Thoracic aorta (tissue), 2 donors: ENCODE data around the gene ZSWIM7. TPM values are rescaled to one million over a fixed set of nuclear protein-coding genes. Genes with fewer than 3 reads are reported as not detected.

Experiments used
- ATAC-seq: fragments of 150-250 bp; one replicate; pipeline ENCODE4 v1.8.0; 2017; ENCODE audit warnings: low read depth; ENCODE audit not compliant: insufficient number of reproducible peaks, low FRiP score
- DNase-seq: peaks from one replicate; pipeline ENCODE4 v3.0.0-alpha.2; 2020; ENCODE audit warnings: low spot score
- H3K27ac ChIP-seq, 2 donors: fragments of 200-600 bp; sonication (generic); 1 replicate in 1 of 2; 2 replicates in 1 of 2; pipeline ENCODE4 v1.5.1; 2016; ENCODE audit warnings: mild to moderate bottlenecking in 2 of 2, moderate library complexity in 2 of 2
- H3K27me3 ChIP-seq: fragments of 200-600 bp; sonication (generic); replicated peaks from 2 replicates; pipeline ENCODE4 v1.6.0; 2016; ENCODE audit warnings: mild to moderate bottlenecking; ENCODE audit not compliant: insufficient read depth
- H3K36me3 ChIP-seq: fragments of 200-600 bp; sonication (generic); one replicate; pipeline ENCODE4 v1.5.1; 2016
- H3K4me1 ChIP-seq, 2 donors: fragments of 200-600 bp; sonication (generic); 1 replicate in 1 of 2; 2 replicates in 1 of 2; pipeline versions ENCODE4 v1.5.1 to v1.6.0; 2016; ENCODE audit warnings: low read depth in 2 of 2, mild to moderate bottlenecking in 1 of 2; ENCODE audit not compliant: control insufficient read depth in 1 of 2
- H3K4me3 ChIP-seq: fragments of 200-600 bp; sonication (generic); 2 replicates; pipeline ENCODE4 v1.5.1; 2016; ENCODE audit warnings: mild to moderate bottlenecking
- H3K9me3 ChIP-seq: fragments of 200-600 bp; sonication (generic); 2 replicates; pipeline ENCODE4 v1.5.1; 2016
- CTCF ChIP-seq: fragments of 200-600 bp; sonication (generic); IDR thresholded peaks from one replicate; pipeline ENCODE4 v1.5.1; 2019; ENCODE audit warnings: antibody characterized with exemption
- total RNA-seq, 2 donors: library from RNA; depleted of rRNA; stranded (reverse); fragments of >200 nt; gene quantifications; one replicate each; pipeline versions ENCODE4 v1.1.0 to v1.2.3, GENCODE V29; 2016

The ZSWIM7 gene
- 10 to 100 TPM in 1 of 2 donors, 1 to 10 TPM in 1; 6.5 to 13.5 TPM for total RNA-seq

- peak; percentile 72 for DNase-seq
- Histone ChIP-seq H3K4me3 (peak within 1 kb of the TSS; percentile 87), H3K4me1 (peaks cover 11 to 19% of the 10 kb centered on the region in 2 donors), H3K27me3 (no peaks in the 10 kb centered on the region), H3K27ac (peak within 1 kb of the TSS; percentile 94), H3K9me3 (no peaks in the 10 kb centered on the region), H3K36me3 (peaks cover 14% of the 10 kb centered on the region)
- peak; percentile 9 for TF ChIP-seq CTCF
- peak; percentile 95 for ATAC-seq
Measured at GRCh38 chr17:15999141-15999973, at the start of gene ZSWIM7, which contains the start of gene TTC19. ZSWIM7 (minus strand) TSS chr17:15999704; CDS start chr17:15999594, 110 bp downstream. TTC19 (plus strand) TSS chr17:15999824; CDS start chr17:15999849, 25 bp downstream.

GRCh38 chr17:16048811-16049449 lies 49.4 kb upstream of the ZSWIM7 start:
- Histone ChIP-seq H3K4me3 (no peak overlapping the region), H3K9me3 (no peaks in the 10 kb centered on the region), H3K4me1 (no peaks in the 10 kb centered on the region), H3K36me3 (peaks cover 32% of the 10 kb centered on the region), H3K27ac (no peak overlapping the region), H3K27me3 (no peaks in the 10 kb centered on the region)
- DNase-seq (no peak), ATAC-seq (no peak)
- TF ChIP-seq CTCF: no peak

- Histone ChIP-seq H3K36me3 (peaks cover 37% of the 10 kb centered on the region), H3K27ac (no peak overlapping the region), H3K4me3 (no peak overlapping the region), H3K27me3 (no peaks in the 10 kb centered on the region), H3K9me3 (no peaks in the 10 kb centered on the region), H3K4me1 (no peaks in the 10 kb centered on the region)
- no peak for DNase-seq
- no peak for ATAC-seq
- no peak for TF ChIP-seq CTCF
Measured at GRCh38 chr17:16046966-16047365, 47.5 kb upstream of the ZSWIM7 start.

GRCh38 chr17:16044487-16044886 lies 45.0 kb upstream of the ZSWIM7 start:
- no peaks in the 10 kb centered on the region for H3K27me3 ChIP-seq
- no peak for TF ChIP-seq CTCF
- ATAC-seq (no peak), DNase-seq (no peak)
- H3K4me1 ChIP-seq: no peaks in the 10 kb centered on the region
- H3K4me3 ChIP-seq: no peak overlapping the region
- H3K27ac ChIP-seq: no peak overlapping the region
- no peaks in the 10 kb centered on the region for H3K9me3 ChIP-seq
- peaks cover 45% of the 10 kb centered on the region for H3K36me3 ChIP-seq

- H3K27ac ChIP-seq: peak overlapping the region; percentile 27 to 44
- no peak for DNase-seq
- peaks cover 32% of the 10 kb centered on the region for H3K36me3 ChIP-seq
Measured at GRCh38 chr17:16040710-16041251, 41.3 kb upstream of the ZSWIM7 start.

More at GRCh38 chr17:16040710-16041251, 41.3 kb upstream of the ZSWIM7 start:
- Histone ChIP-seq H3K27me3 (no peaks in the 10 kb centered on the region), H3K4me3 (no peak overlapping the region), H3K4me1 (no peaks in the 10 kb centered on the region), H3K9me3 (no peaks in the 10 kb centered on the region)
- peak; percentile 20 for ATAC-seq
- TF ChIP-seq CTCF: no peak
